Mucosa of descending colon (tissue), 3 donors: ENCODE measurements around the gene ALDH1B1. TPM values are rescaled to one million over a fixed set of nuclear protein-coding genes. Genes with fewer than 3 reads are reported as not detected.

Source experiments
- ATAC-seq: fragments of 200-7000 bp; cut with Tn5 transposase; one replicate; pipeline ENCODE4 v1.9.1; 2020; ENCODE audit warnings: mild to moderate bottlenecking, moderate library complexity
- DNase-seq, 3 donors: peaks; one replicate each; pipeline ENCODE4 v3.0.0-alpha.2; 2020
- H3K36me3 ChIP-seq: fragments of 200-600 bp; one replicate; pipeline ENCODE4 v1.8.0; 2021; ENCODE audit warnings: low read depth, mild to moderate bottlenecking
- H3K4me1 ChIP-seq: fragments of 200-600 bp; one replicate; pipeline ENCODE4 v1.8.0; 2021; ENCODE audit warnings: low read depth, mild to moderate bottlenecking
- H3K4me3 ChIP-seq: fragments of 200-600 bp; one replicate; pipeline ENCODE4 v1.8.0; 2021; ENCODE audit warnings: mild to moderate bottlenecking
- H3K9me3 ChIP-seq: fragments of 200-600 bp; one replicate; pipeline ENCODE4 v1.8.0; 2021; ENCODE audit warnings: mild to moderate bottlenecking
- intact Hi-C, 2 donors: fragments of 100-400 bp; cut with DNase I in 1 of 2; cut with micrococcal nuclease in 1 of 2; formaldehyde crosslinking; loops; one replicate each; pipeline versions ENCODE4 v1.11.0 to v1.11.1; 2022; cut with DNase I, micrococcal nuclease
- total RNA-seq, 3 donors: library from RNA; stranded (reverse); fragmentation: NEBNext Ultra II Directional in 2 of 3; extraction: Animal tissue kit (Norgen Biotek cat#: 25700) in 2 of 3; gene quantifications; one replicate each; pipeline versions ENCODE4 v1.2.1 to v1.2.4, GENCODE V29; 2021 to 2023
- TF ChIP-seq, protein P1 (sequence below): fragments of 200-600 bp; IDR thresholded peaks from one replicate; pipeline ENCODE4 v1.8.0; 2022; ENCODE audit warnings: antibody characterized with exemption, mild to moderate bottlenecking
- donor health status: DM: no; HTN: no; CAD: no; lungs with moderate emphysema.
- donor health status: DM: no; HTN: no; CAD: no.
- donor health status: DM: no; HTN: yes; CAD: no.

The ALDH1B1 gene
- total RNA-seq, 3 donors from 2014 or later = 39.5 to 58.1 (median 52.5) TPM

DNA sequence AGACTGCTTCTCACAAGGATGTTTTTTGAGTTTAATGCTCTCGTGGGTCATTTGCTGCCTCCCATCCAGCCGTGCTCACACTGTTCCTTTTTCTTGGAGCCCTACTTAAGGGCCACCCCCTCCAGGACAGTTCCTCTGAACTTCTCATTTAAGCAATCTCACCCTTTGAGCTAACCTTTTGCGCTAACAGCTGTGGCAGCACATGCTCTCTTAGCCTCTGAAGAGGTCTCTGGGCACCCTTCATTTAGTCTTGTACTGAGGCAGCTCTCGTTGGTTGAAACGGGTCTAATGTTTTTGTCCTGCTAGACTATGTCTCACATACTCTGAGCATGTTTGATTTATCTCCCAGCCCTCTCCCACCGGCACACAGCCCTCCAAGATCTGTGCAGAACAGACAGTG, 11.8 kb downstream of the ALDH1B1 start:
- H3K9me3 ChIP-seq = no peaks in the 10 kb centered on the region

DNA sequence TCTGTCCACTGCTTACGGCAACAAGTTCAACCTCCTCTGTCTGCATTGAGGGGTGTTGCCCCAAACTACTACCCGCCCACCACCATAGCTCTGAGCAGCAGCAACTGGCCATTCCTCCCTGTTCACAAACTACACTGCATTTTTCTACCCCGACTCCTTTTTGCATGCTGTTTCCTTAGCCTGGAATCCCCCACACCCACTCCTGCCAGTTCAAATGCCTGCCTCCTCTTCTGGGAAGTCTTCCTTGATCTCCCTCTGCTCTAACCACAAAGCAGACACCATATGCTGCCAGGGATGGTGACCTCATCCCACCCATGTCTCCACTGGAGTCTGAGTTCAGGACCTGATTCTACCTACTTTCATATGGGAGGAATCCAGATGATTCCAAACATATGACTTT, 13.3 kb downstream of the ALDH1B1 start:
- ATAC-seq = no peak
- H3K36me3 ChIP-seq = no peaks in the 10 kb centered on the region
- intact Hi-C loops = no loop called here
- H3K4me1 ChIP-seq = no peaks in the 10 kb centered on the region
- TF ChIP-seq, protein P1, sequence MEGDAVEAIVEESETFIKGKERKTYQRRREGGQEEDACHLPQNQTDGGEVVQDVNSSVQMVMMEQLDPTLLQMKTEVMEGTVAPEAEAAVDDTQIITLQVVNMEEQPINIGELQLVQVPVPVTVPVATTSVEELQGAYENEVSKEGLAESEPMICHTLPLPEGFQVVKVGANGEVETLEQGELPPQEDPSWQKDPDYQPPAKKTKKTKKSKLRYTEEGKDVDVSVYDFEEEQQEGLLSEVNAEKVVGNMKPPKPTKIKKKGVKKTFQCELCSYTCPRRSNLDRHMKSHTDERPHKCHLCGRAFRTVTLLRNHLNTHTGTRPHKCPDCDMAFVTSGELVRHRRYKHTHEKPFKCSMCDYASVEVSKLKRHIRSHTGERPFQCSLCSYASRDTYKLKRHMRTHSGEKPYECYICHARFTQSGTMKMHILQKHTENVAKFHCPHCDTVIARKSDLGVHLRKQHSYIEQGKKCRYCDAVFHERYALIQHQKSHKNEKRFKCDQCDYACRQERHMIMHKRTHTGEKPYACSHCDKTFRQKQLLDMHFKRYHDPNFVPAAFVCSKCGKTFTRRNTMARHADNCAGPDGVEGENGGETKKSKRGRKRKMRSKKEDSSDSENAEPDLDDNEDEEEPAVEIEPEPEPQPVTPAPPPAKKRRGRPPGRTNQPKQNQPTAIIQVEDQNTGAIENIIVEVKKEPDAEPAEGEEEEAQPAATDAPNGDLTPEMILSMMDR = no peak
- DNase-seq = no peak
- H3K9me3 ChIP-seq = no peaks in the 10 kb centered on the region
- no peak overlapping the region for H3K4me3 ChIP-seq

More for the DNA sequence above, 11.8 kb downstream of the ALDH1B1 start:
- intact Hi-C loops = no loop called here
- Histone ChIP-seq H3K4me3 (no peak overlapping the region), H3K36me3 (no peaks in the 10 kb centered on the region), H3K4me1 (peaks cover 3% of the 10 kb centered on the region)
- no peak for DNase-seq
- no peak for ATAC-seq
- TF ChIP-seq, protein P1 = no peak

DNA sequence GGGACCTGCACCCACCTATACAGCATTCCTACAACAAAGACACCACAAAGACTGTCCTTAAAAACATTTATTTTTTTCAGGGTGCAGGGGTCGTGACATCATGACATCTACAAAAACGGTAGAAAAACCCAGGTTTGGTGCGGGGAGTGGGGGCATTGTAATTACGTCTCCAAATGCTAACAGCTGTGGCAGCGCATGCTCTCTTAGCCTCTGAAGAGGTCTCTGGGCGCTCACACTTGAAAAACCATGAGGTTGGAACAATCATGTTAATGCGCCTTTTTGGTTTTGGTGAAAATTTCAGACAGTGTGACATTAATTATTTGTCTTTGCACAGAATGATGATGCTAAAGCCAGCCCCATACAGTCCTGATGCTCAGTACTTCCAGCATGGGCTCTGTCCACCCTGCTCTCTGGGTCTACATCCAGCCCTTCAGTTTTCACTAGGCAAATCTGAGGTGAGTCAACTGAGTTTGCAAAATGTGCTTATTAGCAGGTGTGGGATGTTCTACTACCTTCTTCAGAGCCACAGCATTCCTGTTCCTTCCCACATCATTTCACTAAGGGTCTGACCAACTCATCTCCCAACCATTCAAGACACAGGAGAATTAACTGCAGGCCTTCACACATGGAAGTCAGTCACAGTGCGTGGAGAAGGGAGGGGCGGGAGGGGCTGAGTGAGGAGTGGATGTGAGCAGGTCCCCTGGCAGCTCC, 14.1 kb downstream of the ALDH1B1 start:
- intact Hi-C loops = no loop called here
- no peaks in the 10 kb centered on the region for H3K9me3 ChIP-seq
- H3K4me1 ChIP-seq = no peaks in the 10 kb centered on the region
- no peak for DNase-seq
- TF ChIP-seq, protein P1 = no peak
- no peak for ATAC-seq
- H3K4me3 ChIP-seq = no peak overlapping the region
- no peaks in the 10 kb centered on the region for H3K36me3 ChIP-seq

DNA sequence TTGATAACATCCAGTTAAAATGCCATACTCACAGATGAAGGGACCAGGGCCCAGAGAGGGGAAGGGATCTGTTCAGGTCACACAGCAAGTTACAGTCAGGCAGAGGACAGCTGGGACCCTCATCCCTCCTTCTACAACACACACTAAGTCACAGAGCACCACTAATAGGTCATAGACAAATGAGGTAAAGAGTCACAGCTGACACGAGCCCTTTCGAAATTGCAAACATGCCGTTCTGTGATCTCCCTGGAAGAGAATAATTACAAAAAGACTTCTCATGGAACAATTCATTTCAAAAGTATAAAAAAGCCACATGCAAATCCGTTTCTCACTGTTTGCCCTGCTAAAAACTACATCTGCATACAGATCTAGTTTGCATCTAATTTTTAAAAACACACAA, 16.2 kb downstream of the ALDH1B1 start:
- DNase-seq = no peak
- TF ChIP-seq, protein P1 = no peak
- intact Hi-C loops = no loop called here
- Histone ChIP-seq H3K9me3 (no peaks in the 10 kb centered on the region), H3K36me3 (no peaks in the 10 kb centered on the region), H3K4me1 (no peaks in the 10 kb centered on the region), H3K4me3 (no peak overlapping the region)
- ATAC-seq = no peak

DNA sequence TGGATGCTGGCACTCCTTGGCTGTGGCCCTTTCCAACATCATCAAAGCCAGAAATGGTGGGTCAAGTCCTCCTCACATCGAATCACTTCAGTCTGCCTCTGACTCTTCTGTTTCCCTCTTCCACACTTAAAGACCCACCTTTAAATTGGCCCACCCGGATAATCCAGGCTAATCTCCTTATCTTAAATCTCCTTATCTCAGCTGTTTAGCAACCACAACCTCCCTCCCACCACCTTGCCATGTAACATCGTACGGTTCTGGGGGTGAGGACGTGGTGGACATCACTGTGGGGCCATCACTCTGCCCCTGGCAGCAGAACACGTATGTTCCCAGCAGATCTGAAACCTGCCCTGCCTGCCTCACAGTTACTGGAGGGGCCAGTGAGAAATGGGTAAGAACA, 20.2 kb downstream of the ALDH1B1 start:
- H3K4me1 ChIP-seq = no peaks in the 10 kb centered on the region
- H3K4me3 ChIP-seq = no peak overlapping the region
- ATAC-seq (no peak), DNase-seq (no peak)
- H3K36me3 ChIP-seq = no peaks in the 10 kb centered on the region
- intact Hi-C loops = no loop called here
- TF ChIP-seq, protein P1 = no peak
- H3K9me3 ChIP-seq = no peaks in the 10 kb centered on the region
